Glutamatergic neuron (in vitro differentiated cells): ENCODE data around the gene TMEM39B. TPM values are rescaled to one million over a fixed set of nuclear protein-coding genes. Genes with fewer than 3 reads are reported as not detected.
"Not testable (repeated sequence)": the region's sequence is repeated elsewhere in the genome, so short reads cannot be mapped to it uniquely, and the experiment has no call there.

Source experiments
- DNase-seq: peaks from one replicate; pipeline ENCODE4 v3.0.0; 2022
- H3K27ac Mint-ChIP-seq: one replicate; pipeline ENCODE4 v1.8.0; 2020; ENCODE audit warnings: mild to moderate bottlenecking, mixed read lengths, inconsistent platforms; ENCODE audit not compliant: unreplicated experiment
- H3K27me3 Mint-ChIP-seq: one replicate; pipeline ENCODE4 v1.8.0; 2020; ENCODE audit warnings: mild to moderate bottlenecking, moderate library complexity, mixed read lengths, inconsistent platforms; ENCODE audit not compliant: unreplicated experiment
- H3K36me3 Mint-ChIP-seq: one replicate; pipeline ENCODE4 v1.8.0; 2020; ENCODE audit warnings: mild to moderate bottlenecking, mixed read lengths, inconsistent platforms; ENCODE audit not compliant: unreplicated experiment
- H3K4me1 Mint-ChIP-seq: one replicate; pipeline ENCODE4 v1.8.0; 2020; ENCODE audit warnings: mild to moderate bottlenecking, low read depth, mixed read lengths, inconsistent platforms; ENCODE audit not compliant: unreplicated experiment
- H3K4me3 Mint-ChIP-seq: one replicate; pipeline ENCODE4 v1.8.0; 2020; ENCODE audit warnings: mild to moderate bottlenecking, mixed read lengths, inconsistent platforms; ENCODE audit not compliant: unreplicated experiment
- H3K9me3 Mint-ChIP-seq: one replicate; pipeline ENCODE4 v1.8.0; 2020; ENCODE audit warnings: mild to moderate bottlenecking, moderate library complexity, mixed read lengths, inconsistent platforms; ENCODE audit not compliant: unreplicated experiment
- total RNA-seq: library from RNA; stranded (reverse); fragmentation: NEBNext Ultra II Directional; extraction: Animal tissue kit (Norgen Biotek cat#: 25700); gene quantifications from one replicate; pipeline ENCODE4 v1.2.1, GENCODE V29; 2021; ENCODE audit not compliant: unreplicated experiment
- TF ChIP-seq, protein P1 (sequence below): fragments of 200-600 bp; sonication (generic); IDR thresholded peaks from one replicate; pipeline ENCODE4 v1.5.0; 2021; ENCODE audit not compliant: partially characterized antibody, unreplicated experiment

The TMEM39B gene
- total RNA-seq, 1 donor from 2014 or later = 23.2 TPM

GRCh38 chr1:32111789-32112188 is 39.0 kb downstream of the TMEM39B start:
- Mint-ChIP-seq H3K27ac (no peak overlapping the region), H3K27me3 (no peaks in the 10 kb centered on the region), H3K4me3 (no peak overlapping the region), H3K9me3 (peaks cover 5% of the 10 kb centered on the region), H3K36me3 (no peaks in the 10 kb centered on the region), H3K4me1 (peaks cover 8% of the 10 kb centered on the region)
- TF ChIP-seq, protein P1, sequence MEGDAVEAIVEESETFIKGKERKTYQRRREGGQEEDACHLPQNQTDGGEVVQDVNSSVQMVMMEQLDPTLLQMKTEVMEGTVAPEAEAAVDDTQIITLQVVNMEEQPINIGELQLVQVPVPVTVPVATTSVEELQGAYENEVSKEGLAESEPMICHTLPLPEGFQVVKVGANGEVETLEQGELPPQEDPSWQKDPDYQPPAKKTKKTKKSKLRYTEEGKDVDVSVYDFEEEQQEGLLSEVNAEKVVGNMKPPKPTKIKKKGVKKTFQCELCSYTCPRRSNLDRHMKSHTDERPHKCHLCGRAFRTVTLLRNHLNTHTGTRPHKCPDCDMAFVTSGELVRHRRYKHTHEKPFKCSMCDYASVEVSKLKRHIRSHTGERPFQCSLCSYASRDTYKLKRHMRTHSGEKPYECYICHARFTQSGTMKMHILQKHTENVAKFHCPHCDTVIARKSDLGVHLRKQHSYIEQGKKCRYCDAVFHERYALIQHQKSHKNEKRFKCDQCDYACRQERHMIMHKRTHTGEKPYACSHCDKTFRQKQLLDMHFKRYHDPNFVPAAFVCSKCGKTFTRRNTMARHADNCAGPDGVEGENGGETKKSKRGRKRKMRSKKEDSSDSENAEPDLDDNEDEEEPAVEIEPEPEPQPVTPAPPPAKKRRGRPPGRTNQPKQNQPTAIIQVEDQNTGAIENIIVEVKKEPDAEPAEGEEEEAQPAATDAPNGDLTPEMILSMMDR = no peak
- DNase-seq = no peak

GRCh38 chr1:32112806-32113375 is 40.2 kb downstream of the TMEM39B start:
- H3K9me3 Mint-ChIP-seq = peaks cover 3% of the 10 kb centered on the region
- no peaks in the 10 kb centered on the region for H3K27me3 Mint-ChIP-seq
- TF ChIP-seq, protein P1 = no peak
- H3K27ac Mint-ChIP-seq = no peak overlapping the region
- no peaks in the 10 kb centered on the region for H3K36me3 Mint-ChIP-seq
- H3K4me1 Mint-ChIP-seq = peaks cover 8% of the 10 kb centered on the region
- no peak for DNase-seq
- no peak overlapping the region for H3K4me3 Mint-ChIP-seq

DNA sequence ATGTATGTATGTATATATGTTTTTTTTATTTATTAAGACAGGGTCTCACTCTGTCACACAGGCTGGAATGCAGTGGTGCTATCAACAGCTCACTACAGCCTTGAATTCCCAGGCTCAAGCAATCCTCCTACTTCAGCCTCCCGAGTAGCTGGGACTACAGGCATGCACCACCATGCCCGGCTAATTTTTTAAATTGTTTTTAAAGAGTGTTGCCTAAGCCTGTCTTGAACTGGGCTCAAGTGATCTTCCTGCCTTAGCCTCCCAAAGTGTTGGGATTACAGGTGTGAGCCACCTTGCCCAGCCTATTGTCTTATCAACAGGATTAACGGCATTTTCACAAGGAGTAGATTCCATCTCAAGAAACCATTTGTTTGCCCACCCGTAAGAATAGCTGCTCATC is 40.7 kb downstream of the TMEM39B start:
- H3K27ac Mint-ChIP-seq, H3K27me3 Mint-ChIP-seq, DNase-seq, H3K4me3 Mint-ChIP-seq, H3K4me1 Mint-ChIP-seq, H3K9me3 Mint-ChIP-seq, H3K36me3 Mint-ChIP-seq: not testable (repeated sequence)

GRCh38 chr1:32114420-32114819 is 41.7 kb downstream of the TMEM39B start:
- peaks cover 2% of the 10 kb centered on the region for H3K9me3 Mint-ChIP-seq
- TF ChIP-seq, protein P1 = no peak
- H3K4me3 Mint-ChIP-seq = no peak overlapping the region
- no peak overlapping the region for H3K27ac Mint-ChIP-seq
- peaks cover 5% of the 10 kb centered on the region for H3K4me1 Mint-ChIP-seq
- no peaks in the 10 kb centered on the region for H3K36me3 Mint-ChIP-seq
- H3K27me3 Mint-ChIP-seq = no peaks in the 10 kb centered on the region
- no peak for DNase-seq

DNA sequence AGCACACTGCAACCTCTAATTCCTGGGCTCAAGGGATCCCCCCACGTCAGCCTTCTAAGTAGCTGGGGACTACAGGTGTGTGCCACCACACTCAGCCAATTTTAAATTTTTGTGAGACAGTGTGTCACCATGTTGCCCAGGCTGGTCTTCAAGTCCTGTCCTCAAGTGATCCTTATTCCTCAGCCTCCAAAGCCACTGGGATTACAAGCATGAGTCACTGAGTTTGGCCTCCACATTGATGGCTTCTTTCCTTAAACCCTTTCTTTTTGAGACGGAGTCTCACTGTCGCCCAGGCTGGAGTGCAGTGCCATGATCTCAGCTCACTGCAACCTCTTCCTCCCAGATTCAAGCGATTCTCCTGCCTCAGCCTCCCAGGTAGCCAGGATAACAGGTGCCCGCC is 42.8 kb downstream of the TMEM39B start:
- Mint-ChIP-seq H3K4me1 (peaks cover 4% of the 10 kb centered on the region), H3K36me3 (no peaks in the 10 kb centered on the region), H3K4me3 (no peak overlapping the region), H3K27me3 (no peaks in the 10 kb centered on the region), H3K27ac (no peak overlapping the region), H3K9me3 (peaks cover 2% of the 10 kb centered on the region)
- DNase-seq = no peak
- TF ChIP-seq, protein P1 = no peak
